GM18861 (cell line): ENCODE data around the gene TMEM50B.
A peak's percentile ranks its signal among the peaks of the same experiment; 100 is the strongest.
"Not testable (repeated sequence)": the region's sequence is repeated elsewhere in the genome, so short reads cannot be mapped to it uniquely, and the experiment has no call there.

ENCODE experiments used
- ATAC-seq: cut with Tn5 transposase; IDR thresholded peaks from one replicate; pipeline ENCODE4 v1.9.1; 2021; ENCODE audit not compliant: unreplicated experiment

Gene TMEM50B

GRCh38 chr21:33432496-33432895 is 47.3 kb downstream of the TMEM50B start:
- peak; percentile 27 for ATAC-seq

GRCh38 chr21:33430858-33431257 is 48.9 kb downstream of the TMEM50B start:
- ATAC-seq: no peak

GRCh38 chr21:33428669-33429068 is 51.1 kb downstream of the TMEM50B start:
- no peak for ATAC-seq

- no peak for ATAC-seq
Measured at GRCh38 chr21:33427051-33427450, 52.7 kb downstream of the TMEM50B start.

GRCh38 chr21:33425825-33426224 is 53.9 kb downstream of the TMEM50B start:
- no peak for ATAC-seq

GRCh38 chr21:33424214-33424613 is 55.6 kb downstream of the TMEM50B start:
- no peak for ATAC-seq

GRCh38 chr21:33421713-33422393 is 57.9 kb downstream of the TMEM50B start:
- ATAC-seq: no peak

- no peak for ATAC-seq
Measured at GRCh38 chr21:33419538-33420123, 60.1 kb downstream of the TMEM50B start.

- no peak for ATAC-seq
Measured at GRCh38 chr21:33418691-33419090, 61.1 kb downstream of the TMEM50B start.

GRCh38 chr21:33414926-33415325 is 64.8 kb downstream of the TMEM50B start:
- no peak for ATAC-seq

- ATAC-seq: no peak
Measured at GRCh38 chr21:33414068-33414467, 65.7 kb downstream of the TMEM50B start.

- ATAC-seq: peak; percentile 55
Measured at GRCh38 chr21:33412832-33413519, 66.8 kb downstream of the TMEM50B start.

GRCh38 chr21:33412439-33412831 is 67.3 kb downstream of the TMEM50B start:
- not testable (repeated sequence) for ATAC-seq

GRCh38 chr21:33411949-33412430 is 67.8 kb downstream of the TMEM50B start:
- no peak for ATAC-seq

GRCh38 chr21:33406493-33406892 is 73.3 kb downstream of the TMEM50B start:
- ATAC-seq: no peak

- no peak for ATAC-seq
Measured at GRCh38 chr21:33403786-33404585, 75.8 kb downstream of the TMEM50B start.

- no peak for ATAC-seq
Measured at GRCh38 chr21:33403128-33403785, 76.5 kb downstream of the TMEM50B start, which contains the start of gene IFNGR2. TSS of gene IFNGR2 (plus strand) at chr21:33403413. CDS start at chr21:33403544, 131 bp downstream.

GRCh38 chr21:33402001-33402979 is 77.5 kb downstream of the TMEM50B start:
- ATAC-seq: no peak

- ATAC-seq: no peak
Measured at GRCh38 chr21:33401630-33401992, 78.2 kb downstream of the TMEM50B start.
